Activated T-cell treated with anti-CD3 and anti-CD28 coated beads for 1 hour (primary cell): ENCODE data around the gene ZNF23.
A peak's percentile ranks its signal among the peaks of the same experiment; 100 is the strongest.

Experiments
- DNase-seq: peaks from one replicate; pipeline ENCODE4 v3.0.0-alpha.2; 2020; ENCODE audit warnings: low read depth

ZNF23 gene

DNA sequence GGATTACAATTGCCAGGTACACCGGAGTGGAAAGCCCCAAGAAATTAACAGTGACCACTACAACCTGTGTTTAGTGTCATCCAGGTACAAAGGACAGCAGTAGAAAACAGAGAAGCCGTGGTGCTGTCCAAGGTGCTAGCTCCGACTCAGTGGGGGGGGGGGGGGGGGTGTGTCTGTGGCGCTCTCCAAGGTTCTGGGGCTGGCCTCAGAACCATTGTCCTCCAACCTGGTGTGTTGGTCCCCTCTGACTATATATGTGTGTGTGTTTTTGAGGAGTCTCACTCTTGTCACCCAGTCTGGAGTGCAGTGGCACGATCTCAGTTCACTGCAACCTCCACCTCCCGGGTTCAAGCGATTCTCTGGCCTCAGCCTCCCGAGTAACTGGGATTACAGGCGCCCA, 5.8 kb upstream of the ZNF23 start:
- peak; percentile 35 for DNase-seq

DNA sequence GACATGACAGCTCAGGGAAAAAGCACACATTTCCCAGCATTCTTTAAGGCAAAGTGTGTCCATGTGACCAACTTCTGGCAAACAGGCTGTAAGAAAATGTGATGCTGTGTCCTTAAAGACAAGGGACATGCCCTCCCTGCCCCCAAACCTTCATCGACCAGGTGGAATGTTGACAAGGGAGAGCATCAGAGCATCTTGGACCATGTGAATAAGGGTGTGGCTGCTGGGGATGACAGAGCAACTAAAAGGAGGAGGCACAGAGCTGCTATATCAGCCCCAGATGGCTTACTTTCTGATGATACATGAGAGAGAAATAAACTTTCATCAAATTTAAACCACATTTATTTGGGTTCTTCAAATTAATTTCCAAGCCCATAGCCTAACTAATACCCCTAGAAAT, 2.2 kb upstream of the ZNF23 start:
- DNase-seq: no peak

DNA sequence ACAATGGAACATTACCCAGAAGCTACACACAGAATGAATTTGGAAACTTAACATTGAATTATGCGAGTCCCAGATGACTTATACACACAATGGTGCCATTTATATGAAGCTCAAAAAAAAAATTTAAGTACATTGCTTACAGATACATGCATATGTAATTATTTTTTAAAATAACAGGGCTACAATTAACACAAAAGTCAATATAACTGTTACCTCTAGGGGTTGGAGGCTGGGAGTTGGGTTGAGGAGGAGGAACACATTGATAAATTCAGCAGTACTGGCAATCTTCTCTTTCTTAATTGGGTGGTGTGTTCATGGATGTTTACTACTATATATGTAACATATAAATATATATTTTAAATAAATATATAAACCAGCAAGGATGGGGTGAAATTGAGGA, 1.1 kb downstream of the ZNF23 start:
- DNase-seq: no peak

DNA sequence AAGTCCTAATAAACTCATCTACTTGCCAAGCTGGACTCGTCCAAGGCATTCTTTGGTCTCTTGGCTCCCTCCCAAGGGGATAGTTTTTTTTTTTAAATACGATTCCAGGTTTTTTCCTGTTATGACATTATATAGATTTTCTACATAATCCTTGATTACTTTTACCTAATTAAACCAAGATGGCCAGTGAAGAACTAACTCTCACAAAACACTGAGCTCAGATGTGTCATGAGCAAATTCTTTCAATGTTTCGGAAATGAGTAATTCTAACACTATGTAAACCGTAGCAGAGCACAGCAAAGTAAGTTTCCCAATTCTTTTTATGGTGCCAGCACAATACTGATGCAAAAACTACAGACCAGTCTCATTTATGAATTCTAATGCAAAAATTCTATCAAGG, 1.8 kb downstream of the ZNF23 start:
- no peak for DNase-seq

DNA sequence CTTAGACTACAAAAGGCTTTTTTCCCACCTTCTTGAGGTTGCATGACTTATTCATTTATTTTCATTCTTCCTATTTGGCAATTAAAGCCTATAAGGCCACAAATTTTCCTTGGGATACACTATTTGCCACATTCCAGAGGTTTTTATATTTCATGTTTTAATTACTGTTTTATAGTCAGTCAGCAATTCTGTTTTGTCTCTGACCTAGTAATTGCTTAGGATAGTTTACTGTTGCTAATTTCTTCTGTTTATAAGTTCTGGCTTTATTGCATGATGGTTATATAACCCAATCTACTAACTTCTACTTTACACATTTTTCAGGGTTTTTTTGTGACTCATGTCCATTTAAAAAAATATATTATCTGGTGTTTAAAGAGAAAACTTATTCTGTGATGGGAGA, 2.5 kb downstream of the ZNF23 start:
- DNase-seq: no peak

DNA sequence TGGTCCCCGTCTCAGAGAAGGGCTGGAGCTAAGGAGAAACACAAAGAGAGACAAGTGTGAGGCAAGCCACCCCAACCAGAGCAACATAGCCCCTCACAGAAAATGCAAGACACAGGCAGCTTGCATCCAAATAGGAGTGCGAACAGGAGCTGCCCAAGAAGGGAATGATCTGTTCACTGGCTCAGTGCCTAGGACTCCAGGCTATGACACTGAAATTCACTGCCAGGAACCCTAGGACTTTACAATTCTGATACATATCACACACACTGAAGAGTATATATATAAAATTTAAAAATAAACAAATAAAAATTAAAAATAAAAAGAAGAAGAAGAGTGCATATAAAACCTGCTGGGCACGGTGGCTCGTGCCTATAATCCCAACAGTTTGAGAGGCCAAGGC, 5.2 kb downstream of the ZNF23 start:
- DNase-seq: no peak

DNA sequence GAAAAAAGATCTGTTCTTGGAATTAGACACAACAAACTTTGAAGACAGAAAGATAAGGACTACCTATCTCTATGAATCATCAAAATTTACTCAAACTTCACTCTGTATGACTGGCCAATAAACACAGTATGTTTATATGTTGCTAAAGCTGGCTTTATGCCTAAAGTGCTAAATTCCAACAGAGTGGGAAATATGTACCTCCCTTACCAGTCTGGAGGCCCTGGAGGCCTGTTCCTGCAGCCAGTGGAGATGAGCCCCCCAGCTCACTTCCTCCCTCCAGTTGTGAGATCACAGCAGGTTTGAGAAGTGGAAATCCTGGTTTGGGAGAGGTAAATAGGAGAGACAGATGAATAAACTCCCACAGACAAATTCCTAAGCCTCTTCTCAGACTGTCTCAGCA, 9.0 kb downstream of the ZNF23 start:
- DNase-seq: no peak

DNA sequence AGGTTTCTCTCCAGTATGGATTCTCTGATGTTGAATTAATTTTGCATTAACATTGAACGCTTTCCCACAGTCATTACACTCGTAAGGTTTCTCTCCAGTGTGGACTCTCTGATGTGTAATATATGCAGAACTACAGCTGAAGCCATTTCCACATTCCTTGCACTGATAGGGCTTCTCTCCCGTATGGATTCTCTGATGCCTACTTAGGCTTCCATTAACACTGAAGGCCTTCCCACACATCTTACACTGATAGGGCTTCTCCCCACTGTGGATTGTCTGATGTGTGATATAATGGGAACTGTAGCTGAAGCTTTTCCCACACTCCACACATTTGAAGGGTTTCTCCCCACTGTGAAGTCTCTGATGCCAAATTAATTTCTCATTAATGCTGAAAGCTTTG, 13.0 kb downstream of the ZNF23 start:
- no peak for DNase-seq

DNA sequence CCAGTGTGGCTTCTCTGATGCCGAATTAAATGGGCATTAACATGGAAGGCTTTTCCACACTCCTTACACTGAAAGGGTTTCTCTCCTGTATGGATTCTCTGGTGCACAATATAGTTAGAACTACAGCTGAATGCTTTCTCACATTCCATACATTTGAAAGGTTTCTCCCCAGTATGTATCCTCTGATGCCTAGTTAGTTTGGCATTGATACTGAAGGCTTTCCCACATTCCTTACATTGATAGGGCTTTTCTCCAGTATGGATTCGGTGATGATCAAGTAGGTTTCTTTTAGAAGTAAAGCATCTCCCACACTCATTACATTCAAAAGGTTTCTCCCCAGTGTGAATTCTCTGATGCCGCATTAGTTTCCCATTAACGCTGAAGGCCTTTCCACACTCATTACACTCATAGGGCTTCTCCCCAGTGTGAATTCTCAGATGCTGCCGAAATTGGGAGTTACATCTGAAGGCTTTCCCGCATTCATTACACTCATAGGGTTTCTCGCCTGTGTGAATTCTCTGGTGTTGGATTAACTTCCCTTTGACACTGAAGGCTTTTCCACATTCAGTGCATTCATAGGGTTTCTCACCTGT, 13.7 kb downstream of the ZNF23 start:
- DNase-seq: no peak

DNA sequence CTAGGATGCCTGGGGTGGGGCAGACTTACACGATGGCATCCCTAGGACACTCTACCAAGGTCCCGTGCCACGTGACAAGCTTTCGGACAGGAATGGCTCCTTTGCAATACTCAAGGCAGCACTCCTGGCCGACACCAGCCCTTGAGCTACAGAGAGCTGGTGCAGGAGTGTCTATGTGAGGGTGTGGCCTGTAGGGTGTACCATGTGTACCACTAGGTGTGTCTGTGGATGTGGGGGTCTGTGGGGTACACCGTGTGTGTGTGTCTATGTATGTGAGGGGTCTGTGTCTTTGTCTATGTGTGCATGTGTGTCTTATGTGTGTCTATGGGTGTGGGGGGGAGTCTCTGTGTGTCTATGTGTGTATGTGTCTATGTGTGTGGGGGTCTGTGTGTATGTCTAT, 18.3 kb downstream of the ZNF23 start:
- no peak for DNase-seq

DNA sequence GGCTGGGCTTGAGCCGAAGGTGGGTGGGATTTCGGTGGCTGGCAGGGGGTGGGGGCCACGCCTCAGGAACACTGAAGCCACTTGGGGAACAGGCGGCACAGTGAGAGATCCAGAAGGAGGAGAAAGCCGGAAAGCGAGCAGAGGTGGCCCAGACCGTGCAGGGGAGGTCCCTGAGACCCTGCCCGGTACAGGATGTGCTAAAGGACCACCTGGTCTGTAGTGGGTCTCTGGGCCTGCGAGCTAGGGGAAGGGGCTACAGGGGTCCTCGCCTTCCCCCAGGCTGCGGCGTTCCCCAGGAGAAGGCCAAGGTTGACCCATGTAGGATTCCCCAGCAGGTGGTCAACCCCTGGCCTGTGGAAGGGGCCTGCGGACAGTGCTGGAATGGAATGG, 20.0 kb downstream of the ZNF23 start, which contains the start of gene TLE7:
Gene TLE7, minus strand, starts transcription at position 4 of the 390 bp plus-strand sequence. CDS start 8,730 bp downstream, outside the sequence.
- DNase-seq: no peak

DNA sequence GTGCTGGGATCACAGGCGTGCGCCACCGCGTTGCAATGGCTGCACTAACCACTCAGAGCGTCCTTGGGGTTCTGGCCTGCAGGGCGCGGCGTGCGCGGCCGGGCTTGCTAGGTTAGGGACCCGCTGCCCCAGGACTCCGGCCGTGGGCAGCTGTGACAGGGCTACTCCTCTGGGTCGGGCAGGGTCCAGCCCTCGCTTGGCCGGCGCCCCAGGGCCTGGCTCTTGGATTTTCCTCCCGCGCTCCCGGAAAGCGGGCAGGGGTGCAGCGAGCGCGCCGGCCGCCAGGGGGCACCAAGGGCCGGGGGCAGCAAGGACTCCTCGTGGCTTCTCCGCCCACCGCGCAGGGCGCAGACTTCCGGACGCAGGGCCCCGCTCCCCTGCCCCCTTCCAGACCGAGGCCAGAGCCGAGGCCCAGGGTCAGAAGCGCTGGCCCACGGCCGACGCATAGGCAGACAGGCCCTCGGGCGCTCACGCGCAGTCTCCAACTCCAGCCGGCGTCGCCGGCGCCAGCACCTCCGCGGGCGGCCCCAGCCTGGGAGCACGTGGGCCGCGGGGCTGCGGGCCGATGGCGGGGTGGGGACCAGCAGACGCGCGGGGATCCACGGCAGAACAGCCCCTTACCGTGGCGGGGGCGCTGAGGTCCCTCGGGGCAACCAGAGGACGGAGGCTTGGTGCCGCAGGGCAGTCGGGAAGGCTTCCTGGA, 20.5 kb downstream of the ZNF23 start:
- DNase-seq: no peak

DNA sequence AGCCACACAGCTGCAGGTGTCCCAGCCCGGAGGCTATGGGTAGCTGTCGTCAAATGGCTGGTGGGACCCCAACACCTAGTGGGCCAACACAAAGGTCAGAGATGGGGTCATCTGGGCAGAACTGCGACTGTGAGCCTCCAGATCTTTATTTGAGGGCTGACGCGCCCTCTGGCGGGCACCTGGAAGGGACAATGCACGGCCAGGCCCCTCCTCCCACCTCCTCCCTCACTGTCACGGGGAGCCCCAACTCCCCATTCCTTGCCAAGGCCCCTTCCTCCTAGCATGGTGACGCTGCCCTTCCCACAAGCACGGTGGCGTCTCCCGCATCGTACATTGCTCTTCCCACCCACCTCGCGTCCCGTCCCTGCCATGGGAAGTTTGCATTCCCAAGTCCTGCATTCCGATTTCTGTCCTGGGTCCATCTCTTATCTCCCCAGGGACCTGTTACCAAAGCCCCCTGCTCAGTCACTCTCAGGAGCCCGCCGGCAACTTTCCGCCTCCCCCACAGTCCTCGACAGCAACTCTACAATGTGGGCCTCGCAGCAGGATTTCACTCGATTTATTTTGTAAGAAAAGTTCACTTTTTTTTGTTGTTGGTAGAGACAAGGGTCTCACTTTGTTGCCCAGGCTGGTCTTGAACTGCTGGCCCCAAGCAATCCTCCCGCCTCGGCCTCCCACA, 21.2 kb downstream of the ZNF23 start:
- no peak for DNase-seq

DNA sequence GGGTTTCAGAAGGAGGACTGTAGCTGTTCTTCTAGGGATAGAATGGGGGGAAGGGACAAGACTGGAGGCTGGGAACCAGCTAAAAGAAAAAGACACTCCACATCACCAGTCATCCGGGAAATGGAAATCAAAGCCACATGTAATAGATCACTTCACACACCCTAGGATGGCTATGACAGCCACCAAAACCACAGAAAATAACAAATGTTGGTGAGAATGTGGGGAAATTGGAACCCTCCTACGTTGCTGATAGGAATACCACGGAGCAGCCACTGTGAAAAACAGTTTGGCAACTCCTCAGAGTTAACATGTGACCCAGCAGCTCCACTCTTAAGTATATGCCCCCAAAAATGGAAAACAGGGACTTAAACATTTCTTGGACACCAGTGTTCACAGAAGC, 22.5 kb downstream of the ZNF23 start:
- DNase-seq: no peak

DNA sequence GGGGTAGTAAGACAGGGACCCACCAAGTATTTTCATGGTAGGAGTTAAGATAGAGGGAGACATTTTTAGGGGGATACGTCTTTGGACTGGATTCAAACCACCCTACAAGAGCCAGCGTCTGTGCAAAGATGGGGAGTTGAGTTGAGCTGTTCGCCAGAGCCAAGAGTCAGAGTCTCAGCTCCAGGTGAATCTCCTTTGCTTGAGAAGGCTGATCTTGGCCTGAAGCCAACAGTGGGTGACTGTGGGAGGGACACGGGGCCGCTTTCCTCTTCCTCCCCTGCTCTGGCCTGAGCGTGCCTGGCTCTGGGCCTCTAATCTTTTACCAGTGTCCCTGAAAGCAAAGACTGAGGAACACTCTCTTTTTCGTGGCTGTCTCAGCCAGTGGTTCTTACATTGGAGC, 25.6 kb downstream of the ZNF23 start:
- DNase-seq: no peak

DNA sequence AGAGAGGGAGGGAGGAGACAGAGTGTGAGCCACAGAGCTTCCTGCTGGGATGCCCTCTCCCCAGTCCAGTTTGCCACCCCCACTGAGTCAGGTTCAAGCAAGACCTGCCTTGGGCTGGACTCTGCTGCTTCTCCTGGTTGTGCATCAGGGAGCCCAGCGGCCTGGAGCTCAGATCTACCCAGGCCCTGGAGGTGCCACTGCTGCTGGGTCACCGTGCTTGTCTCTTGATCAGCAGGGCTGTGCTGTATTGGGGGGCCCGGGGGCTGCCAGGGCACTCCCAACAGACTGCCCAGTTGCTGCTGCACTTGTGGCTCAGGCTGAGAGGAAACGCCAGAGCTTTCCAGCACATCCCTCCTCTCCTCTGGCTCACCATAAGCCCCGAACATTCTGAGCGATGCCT, 29.1 kb downstream of the ZNF23 start:
- DNase-seq: no peak

DNA sequence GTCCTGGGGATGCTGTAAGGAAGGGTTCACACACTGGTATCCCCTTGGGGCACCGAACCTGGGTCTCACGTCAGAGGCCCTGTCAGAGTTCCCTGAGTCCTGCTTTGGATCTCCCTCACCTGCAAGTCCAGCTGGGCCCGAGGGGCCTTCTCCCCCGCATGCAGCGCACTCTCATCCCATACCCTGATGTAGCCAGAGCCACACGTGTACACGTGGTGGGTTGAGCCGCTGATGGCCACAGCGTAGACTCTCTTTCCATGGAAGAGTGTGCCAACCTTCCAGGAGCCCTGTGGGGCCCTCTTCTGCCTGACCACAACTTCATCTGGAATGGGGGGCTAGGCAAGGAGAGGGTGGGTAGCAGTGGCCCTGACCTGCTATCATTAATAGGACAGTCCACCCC, 30.1 kb downstream of the ZNF23 start:
- no peak for DNase-seq

DNA sequence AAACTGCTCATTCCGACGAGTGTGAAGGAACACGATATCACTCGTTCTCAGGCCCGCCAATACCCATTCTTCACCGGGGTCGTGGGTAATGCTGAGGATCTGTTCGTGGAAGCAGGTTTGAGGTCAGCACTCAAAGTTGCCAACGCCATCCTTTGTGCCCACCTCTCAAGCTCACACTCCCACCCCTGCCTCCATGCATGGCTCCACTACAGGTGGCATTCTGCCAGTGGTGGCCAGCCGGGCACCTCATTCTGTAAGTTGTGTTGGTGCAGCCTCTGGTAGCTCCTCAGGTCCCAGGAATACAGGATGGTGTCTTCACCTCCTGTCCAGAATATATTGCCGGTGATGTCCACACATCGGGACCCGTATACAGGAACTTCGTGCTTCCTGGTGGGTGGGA, 30.9 kb downstream of the ZNF23 start:
- DNase-seq: no peak

DNA sequence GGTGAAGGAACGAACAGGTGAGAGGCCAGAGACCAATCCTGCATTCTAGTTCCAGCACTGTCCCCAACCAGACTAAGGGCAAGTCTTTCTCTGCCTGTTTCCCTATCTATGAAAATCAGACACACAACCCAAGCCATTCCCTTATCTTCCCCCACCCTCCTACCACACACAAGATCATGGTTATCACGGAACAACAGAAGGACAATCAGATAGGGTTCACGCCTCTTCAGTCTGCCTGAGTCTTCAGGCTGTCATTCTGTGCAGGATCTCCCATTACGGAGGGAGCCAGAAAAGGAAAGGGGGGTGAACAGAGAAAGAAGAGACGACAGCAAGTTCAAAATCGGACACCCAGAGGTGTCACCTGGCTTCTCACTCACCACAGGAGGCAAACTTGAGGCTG, 31.3 kb downstream of the ZNF23 start:
- no peak for DNase-seq

DNA sequence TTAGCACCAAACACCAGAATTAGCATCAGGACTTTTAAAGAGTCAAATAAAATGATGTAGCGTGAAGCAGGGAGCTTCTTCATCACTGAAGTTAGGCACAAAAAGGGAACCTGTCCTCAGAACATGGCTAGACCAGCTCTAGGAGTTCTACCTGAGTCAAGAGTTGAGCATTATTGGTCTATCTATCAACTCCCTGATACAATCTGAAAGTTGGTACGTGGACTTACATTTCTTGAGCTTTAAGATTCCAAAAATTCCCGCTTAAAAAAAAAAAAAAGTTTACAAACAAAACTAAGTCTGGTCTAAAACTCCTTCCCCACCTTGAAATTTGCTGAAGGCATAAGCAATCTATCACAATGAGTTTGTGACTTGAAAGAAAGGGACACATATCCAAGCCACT, 32.5 kb downstream of the ZNF23 start:
- no peak for DNase-seq

DNA sequence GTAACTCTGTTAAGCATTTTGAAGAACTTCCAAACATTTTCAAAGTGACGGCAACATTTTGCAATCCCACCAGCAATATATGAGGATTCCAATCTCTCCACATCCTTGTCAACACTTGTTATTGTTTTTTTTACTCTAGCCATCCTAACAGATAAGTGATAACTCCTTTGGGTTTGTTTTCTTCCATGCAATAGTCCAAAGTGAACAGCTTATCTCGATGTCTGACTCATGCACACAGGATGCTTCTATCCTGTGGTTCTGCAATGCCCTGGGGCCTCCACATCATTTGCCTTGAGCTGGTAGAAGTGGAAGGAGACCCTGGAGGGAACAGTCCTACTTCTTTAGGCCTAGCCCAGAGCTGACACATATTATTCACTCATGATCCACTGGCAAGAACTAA, 33.2 kb downstream of the ZNF23 start:
- no peak for DNase-seq

DNA sequence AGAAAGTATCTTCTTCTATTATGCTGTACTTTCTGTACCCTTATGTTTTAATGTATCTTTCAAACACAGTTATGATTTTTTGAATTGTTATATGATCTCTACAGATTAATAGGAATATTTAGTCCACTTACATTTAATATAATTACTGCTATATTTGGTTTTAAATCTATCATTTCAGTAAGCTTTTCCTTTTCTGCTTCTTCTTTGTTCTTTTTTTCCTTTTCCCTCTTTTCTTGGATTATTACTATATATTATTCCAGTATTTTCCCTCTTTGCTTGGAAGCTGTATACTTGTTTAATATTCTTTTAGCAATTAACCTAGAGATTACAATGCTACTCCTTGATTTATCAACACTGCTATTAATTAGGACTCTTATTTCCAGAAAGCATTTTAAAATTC, 33.7 kb downstream of the ZNF23 start:
- no peak for DNase-seq

DNA sequence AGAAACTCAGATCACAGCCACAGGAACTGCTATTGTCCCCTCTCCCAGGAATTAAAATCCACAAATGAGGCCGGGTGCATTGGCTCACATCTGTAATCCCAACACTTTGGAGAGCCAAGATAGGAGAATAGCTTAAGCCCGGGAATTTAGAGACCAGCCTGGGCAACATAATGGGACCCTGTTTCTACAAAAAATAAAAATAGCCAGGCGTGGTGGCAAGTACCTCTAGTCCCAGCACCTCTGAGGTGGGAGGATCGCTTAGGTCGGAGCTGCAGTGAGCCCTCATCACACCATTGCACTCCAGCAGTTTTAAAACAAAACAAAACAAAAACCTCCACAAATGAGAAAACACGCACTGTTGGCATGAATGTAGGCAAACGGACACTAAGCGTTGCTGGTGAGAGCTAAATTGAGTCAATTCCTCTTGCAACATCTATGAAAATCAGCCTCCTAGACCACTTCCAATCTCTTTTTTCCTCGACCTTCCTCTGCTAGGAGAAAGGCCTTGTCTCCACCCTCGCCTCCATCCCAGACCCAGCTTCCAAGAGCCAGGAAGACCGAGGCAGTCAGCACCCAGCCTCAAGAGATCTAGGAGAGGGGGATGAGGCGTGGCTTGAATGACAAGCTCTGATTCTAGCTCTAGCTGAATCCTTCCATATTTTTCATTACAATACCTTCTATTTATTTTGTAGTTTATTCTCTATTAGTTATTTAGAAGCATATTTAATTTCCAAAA, 35.0 kb downstream of the ZNF23 start:
- no peak for DNase-seq
